Ectodermal cell (in vitro differentiated cells): ENCODE results near the gene BCKDHB.

Experiments
- H3K27ac ChIP-seq: 2 replicates; pipeline ENCODE4 v1.7.0; 2013; ENCODE audit warnings: mild to moderate bottlenecking, low read depth, low read length; ENCODE audit not compliant: insufficient read depth, poor library complexity, severe bottlenecking
- H3K27me3 ChIP-seq: 2 replicates; pipeline ENCODE4 v1.7.0; 2013; ENCODE audit warnings: mild to moderate bottlenecking, low read length; ENCODE audit not compliant: insufficient read depth, control insufficient read depth, poor library complexity, severe bottlenecking
- H3K36me3 ChIP-seq: one replicate; pipeline ENCODE4 v1.7.0; 2013; ENCODE audit warnings: low read length; ENCODE audit not compliant: control insufficient read depth, insufficient read depth
- H3K4me1 ChIP-seq: one replicate; pipeline ENCODE4 v1.7.0; 2013; ENCODE audit warnings: low read length; ENCODE audit not compliant: control insufficient read depth, insufficient read depth
- H3K4me3 ChIP-seq: 2 replicates; pipeline ENCODE4 v1.7.0; 2013; ENCODE audit warnings: low read depth, low read length, control low read depth; ENCODE audit not compliant: insufficient read depth
- H3K9me3 ChIP-seq: 2 replicates; pipeline ENCODE4 v1.7.0; 2013; ENCODE audit warnings: mild to moderate bottlenecking, low read length, moderate library complexity; ENCODE audit not compliant: control insufficient read depth
- WGBS, 2 experiments: methylation state at CpG; one replicate each; pipeline ENCODE4 v1.1.7; 2013; ENCODE audit warnings: missing lambda C conversion rate in 2 of 2; 5-methylcytosine and 5-hydroxymethylcytosine counted together

BCKDHB gene

GRCh38 chr6:80388507-80388906, 282.0 kb downstream of the BCKDHB start:
- Histone ChIP-seq H3K9me3 (no peaks in the 10 kb centered on the region), H3K27ac (no peak overlapping the region), H3K36me3 (no peaks in the 10 kb centered on the region), H3K4me3 (no peak overlapping the region), H3K27me3 (no peaks in the 10 kb centered on the region), H3K4me1 (no peaks in the 10 kb centered on the region)
- 94 to 97% methylated on average over 3 of the region's 3 CpGs for WGBS, 2 experiments
